AG08395 (cell line): Measurements from ENCODE around the gene ZNF98.

Experiments used
- DNase-seq: peaks from one replicate; pipeline ENCODE4 v3.0.0; 2012; ENCODE audit warnings: mixed read lengths, low spot score

The ZNF98 gene

GRCh38 chr19:22422211-22422610, at the start of gene ZNF98:
ZNF98 (minus strand) TSS chr19:22422346; CDS start chr19:22422224, 122 bp downstream.
- no peak for DNase-seq

GRCh38 chr19:22446605-22447004, 24.5 kb upstream of the ZNF98 start:
- no peak for DNase-seq

- DNase-seq: no peak
These were observed 15.9 kb upstream of the ZNF98 start for GRCh38 chr19:22438011-22438410.

- DNase-seq: no peak
These were observed 6.1 kb upstream of the ZNF98 start for GRCh38 chr19:22427960-22428913.

GRCh38 chr19:22427547-22427946, 5.4 kb upstream of the ZNF98 start:
- DNase-seq: no peak

GRCh38 chr19:22426901-22427300, 4.8 kb upstream of the ZNF98 start:
- no peak for DNase-seq

- no peak for DNase-seq
These were observed 349 bp downstream of the ZNF98 start for GRCh38 chr19:22421797-22422196.

- no peak for DNase-seq
These were observed 67.5 kb downstream of the ZNF98 start for GRCh38 chr19:22354665-22355064.
